Ovary (tissue), 3 donors: ENCODE results near the gene FAN1.
A peak's percentile ranks its signal among the peaks of the same experiment; 100 is the strongest.

ENCODE experiments used
- EP300 ChIP-seq: sonication (generic); formaldehyde crosslinking; IDR thresholded peaks from one replicate; pipeline ENCODE4 v1.6.1; 2017; ENCODE audit warnings: antibody characterized with exemption
- TF ChIP-seq, protein P1 (sequence below), 3 donors: fragments of 450-650 bp in 2 of 3; fragments of 200-600 bp in 1 of 3; IDR thresholded peaks; one replicate each; pipeline versions ENCODE4 v1.5.1 to v1.8.0; 2016 to 2022; ENCODE audit warnings: antibody characterized with exemption in 3 of 3, mild to moderate bottlenecking in 1 of 3
- donor health status: DM: no; HTN: no; CAD: no.

DNA sequence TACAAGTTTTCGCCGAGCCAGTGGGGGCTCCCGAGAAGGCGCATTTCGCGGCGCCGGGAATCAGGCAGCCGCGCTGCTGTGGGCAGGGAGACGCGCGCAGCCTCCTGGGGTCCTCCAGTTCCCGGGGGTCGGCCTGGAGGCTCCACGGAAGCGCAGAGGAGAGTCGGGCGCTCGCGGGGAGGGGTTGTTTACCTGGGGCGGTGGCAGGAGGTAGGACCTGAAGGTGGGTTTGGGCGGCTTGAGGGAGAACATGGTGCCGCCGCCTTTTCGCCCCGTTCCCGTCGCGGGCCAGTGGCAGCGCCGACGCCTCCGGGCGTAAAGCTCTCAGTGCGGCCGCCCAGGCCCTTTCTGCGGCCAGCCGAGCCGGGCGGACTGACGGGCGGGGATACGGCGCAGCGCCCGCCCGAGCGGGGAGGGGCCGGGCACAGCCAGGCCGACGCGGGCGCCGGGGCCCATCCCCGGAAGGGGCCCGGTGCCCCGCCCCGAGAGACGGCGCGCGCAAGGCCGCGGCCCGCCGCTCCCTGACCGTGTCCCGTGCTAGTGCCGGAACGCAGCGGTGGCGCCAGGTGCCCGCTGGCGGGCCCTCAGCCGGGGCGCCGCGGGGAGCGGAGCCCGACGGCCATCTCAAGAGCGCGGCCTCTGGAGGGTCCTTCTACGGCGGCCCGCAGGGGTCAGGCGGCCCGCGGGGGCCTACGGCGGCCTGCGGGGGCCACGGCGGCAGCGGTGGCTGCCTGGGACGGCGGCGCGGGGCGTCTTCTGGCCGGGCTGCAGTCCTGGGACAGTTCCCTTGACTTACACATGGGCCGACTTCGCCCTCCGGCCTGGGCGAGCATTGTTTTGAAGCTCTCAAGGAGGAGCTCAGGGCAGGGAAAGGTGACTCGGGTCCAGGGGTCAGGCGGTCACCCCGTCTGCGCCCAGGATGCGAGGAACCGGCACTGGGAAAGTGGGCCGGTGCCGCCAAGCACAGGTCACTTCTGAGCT, 87.8 kb downstream of the FAN1 start, which contains the start of gene MTMR10:
- TF ChIP-seq, protein P1, sequence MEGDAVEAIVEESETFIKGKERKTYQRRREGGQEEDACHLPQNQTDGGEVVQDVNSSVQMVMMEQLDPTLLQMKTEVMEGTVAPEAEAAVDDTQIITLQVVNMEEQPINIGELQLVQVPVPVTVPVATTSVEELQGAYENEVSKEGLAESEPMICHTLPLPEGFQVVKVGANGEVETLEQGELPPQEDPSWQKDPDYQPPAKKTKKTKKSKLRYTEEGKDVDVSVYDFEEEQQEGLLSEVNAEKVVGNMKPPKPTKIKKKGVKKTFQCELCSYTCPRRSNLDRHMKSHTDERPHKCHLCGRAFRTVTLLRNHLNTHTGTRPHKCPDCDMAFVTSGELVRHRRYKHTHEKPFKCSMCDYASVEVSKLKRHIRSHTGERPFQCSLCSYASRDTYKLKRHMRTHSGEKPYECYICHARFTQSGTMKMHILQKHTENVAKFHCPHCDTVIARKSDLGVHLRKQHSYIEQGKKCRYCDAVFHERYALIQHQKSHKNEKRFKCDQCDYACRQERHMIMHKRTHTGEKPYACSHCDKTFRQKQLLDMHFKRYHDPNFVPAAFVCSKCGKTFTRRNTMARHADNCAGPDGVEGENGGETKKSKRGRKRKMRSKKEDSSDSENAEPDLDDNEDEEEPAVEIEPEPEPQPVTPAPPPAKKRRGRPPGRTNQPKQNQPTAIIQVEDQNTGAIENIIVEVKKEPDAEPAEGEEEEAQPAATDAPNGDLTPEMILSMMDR (IDR thresholded peaks at IDR 0.05) = peak in 1 of 3 donors; percentile 11
- no peak for TF ChIP-seq EP300
